Daoy (cell line): ENCODE data around the gene FUT2. TPM values are rescaled to one million over a fixed set of nuclear protein-coding genes. Genes with fewer than 3 reads are reported as not detected.

Source experiments
- DNase-seq: peaks from one replicate; pipeline ENCODE4 v3.0.0-alpha.2; 2015; ENCODE audit warnings: low read depth
- total RNA-seq: library from RNA; depleted of rRNA; stranded (reverse); fragments of >200 nt; shearing (Covaris generic); gene quantifications from 2 replicates; pipeline ENCODE4 v1.2.3, GENCODE V29; 2014; rRNA removed

FUT2 gene
- total RNA-seq, 1 experiment from 2014 or later = not detected

DNA sequence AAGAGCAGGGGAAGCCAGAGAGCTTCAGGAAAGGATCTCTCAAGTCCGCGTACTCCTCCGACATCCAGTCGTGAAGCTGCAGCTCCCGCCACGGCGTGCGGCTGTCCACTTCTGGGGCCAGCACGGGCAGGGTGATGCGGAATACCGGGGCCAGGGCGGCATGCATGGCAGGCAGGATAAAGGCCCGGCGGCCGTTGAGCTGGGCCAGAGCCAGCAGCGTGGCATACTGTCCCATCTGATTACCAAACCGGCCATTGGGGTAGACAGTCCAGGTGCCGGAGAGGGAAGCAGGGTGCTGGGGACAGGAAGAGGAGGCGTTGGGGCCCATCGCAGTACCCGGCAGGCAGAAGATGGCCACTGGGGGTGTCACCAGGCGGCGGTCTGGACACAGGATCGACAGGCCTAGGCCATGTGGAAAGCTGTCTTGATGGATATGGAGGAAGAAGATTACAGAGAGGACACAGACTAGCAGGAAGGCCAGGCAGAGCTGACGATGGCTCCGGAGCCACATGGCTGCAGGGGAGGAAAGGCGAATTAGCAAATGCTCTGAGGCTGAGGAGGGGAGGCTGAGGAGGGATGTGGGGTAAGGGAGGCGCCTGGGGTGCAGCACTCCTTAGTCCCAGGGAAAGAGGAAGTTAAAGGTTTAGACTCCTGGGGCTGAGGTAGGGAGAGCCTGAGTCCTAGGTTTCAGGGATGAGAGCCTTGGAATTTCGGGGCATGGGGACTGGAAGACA, 55.2 kb downstream of the FUT2 start:
- no peak for DNase-seq

DNA sequence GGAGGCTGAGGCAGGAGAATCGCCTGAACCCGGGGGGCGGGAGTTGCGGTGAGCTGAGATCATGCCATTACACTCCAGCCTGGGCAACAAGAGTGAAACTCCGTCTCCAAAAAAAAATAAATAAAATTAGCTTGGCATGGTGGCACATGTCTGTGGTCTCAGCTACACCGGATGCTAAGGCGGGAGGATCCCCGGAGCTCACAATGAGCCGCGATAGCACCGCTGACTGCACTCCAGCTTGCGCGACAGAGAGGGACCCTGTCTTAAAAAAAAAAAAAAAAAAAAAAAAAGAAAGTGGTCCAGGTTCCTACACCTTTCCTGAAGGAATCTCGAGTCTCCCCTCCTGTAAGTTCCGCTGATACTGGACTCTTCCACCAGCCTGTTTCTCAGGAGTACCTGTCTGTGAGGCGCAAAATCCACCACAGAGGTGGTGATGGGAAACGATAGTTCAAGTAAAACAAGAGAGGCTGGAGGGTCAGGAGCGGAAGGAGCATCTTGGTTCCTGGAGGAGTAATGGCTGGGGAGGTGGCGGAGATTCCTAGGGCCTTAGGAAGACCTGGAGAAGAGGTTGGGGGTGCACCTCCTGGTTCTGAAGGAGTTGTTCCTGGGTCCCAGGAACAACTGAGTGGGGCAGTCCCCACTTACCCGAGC, 56.2 kb downstream of the FUT2 start:
- DNase-seq = no peak

DNA sequence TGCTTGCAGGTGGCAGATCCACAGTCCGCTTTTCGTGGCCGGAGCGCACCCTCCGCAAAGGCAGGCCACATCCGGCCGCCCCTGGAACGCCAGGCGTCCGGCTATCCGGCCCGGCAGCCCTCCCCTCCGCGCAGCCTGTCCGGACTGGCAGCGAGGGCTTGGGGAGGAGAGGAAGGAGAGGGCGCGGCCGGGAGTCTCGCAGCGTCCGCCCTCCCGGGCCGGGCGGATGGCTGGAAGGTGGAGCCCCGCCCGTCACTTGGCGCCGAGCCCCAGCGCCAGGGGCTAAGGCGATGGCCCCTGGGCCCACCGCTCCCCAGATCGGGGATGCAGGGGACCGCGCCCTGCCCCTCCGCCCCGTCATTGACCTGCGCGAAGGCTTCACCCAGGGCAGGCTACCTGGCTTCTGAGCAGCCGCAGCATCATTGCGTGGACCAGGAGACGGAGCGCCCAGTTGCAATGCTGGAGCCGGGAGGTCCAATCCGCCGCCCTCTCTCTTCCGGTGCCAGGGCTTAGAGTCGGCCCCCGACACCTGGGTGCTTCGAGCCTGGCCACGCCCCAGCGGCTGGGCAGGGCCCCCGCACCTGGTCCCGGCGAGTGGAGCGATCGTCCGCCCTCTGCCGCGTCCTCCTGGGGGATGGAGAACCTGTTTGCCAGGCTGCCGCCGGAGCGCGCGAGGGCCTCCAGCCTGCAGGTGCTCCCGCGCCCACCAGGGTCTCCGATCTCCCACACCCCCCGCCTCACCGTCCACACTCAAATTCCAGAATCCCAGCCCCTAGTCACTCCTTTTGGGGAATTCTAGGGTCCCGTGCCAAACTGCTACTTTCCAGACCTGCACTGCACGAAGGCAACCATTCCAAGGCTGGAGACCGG, 57.0 kb downstream of the FUT2 start, which contains the start of gene FUT1:
TSS of gene FUT1 (minus strand) at position 146 of the 870 bp plus-strand sequence. CDS start 1,360 bp downstream, outside the sequence.
- DNase-seq = peak; percentile 50

DNA sequence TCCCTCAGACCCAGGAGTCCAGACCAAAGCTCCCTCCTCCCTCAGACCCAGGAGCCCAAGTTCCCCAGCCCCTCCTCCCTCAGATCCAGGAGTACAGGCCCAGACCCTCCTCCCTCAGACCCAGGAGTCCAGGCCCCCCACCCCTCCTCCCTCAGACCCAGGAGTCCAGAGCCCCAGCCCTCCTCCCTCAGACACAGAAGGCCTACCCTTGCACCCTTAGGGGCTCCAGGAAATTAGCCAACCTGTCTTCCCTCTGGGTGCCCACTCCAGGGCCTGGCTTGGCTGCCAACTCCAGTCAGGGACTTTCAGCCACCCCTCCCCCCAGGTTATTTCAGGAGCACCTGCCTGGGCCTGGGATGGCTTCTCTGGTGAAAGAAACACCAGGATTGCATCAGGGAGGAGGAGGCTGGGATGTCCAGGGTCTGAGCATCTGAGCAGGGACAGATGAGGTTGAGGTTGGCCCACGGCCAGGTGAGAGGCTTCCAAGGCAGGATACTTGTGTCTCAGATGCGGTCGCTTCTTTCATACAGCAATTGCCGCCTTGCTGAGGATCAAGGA, 59.4 kb downstream of the FUT2 start, which contains the start of gene FGF21:
TSS of gene FGF21 (plus strand) at position 441 of the 558 bp plus-strand sequence. CDS start 713 bp downstream, outside the sequence.
- no peak for DNase-seq

Other genes with a start within 250 kb of the FUT2 start
- gene GRWD1, start 250.0 kb upstream of the FUT2 start, total RNA-seq = 108 and 129 TPM in 2 replicates
- gene KCNJ14, start 240.4 kb upstream of the FUT2 start, total RNA-seq = 1.8 and 3.8 TPM in 2 replicates
- gene CYTH2, start 226.6 kb upstream of the FUT2 start, total RNA-seq = 43.3 and 93.8 TPM in 2 replicates
- under 0.01 TPM in 1 of 2 replicates, not detected in the other for gene LMTK3, start 184.1 kb upstream of the FUT2 start, total RNA-seq
- not detected in 2 replicates for gene SULT2B1, start 143.8 kb upstream of the FUT2 start, total RNA-seq
- gene SPACA4, start 89.2 kb upstream of the FUT2 start, total RNA-seq = not detected in 2 replicates
- not detected in 2 replicates for gene FAM83E, start 80.9 kb upstream of the FUT2 start, total RNA-seq
- 2,925 and 3,124 TPM in 2 replicates for gene RPL18, start 76.8 kb upstream of the FUT2 start, total RNA-seq
- gene SPHK2, start 76.5 kb upstream of the FUT2 start, total RNA-seq = 5.1 and 12.7 TPM in 2 replicates
- 3.0 and 10.0 TPM in 2 replicates for gene DBP, start 58.6 kb upstream of the FUT2 start, total RNA-seq
- gene CA11, start 49.8 kb upstream of the FUT2 start, total RNA-seq = not detected in 2 replicates
- gene NTN5, start 23.0 kb upstream of the FUT2 start, total RNA-seq = not detected in 2 replicates
- gene MAMSTR, start 23.8 kb downstream of the FUT2 start, total RNA-seq = 0.34 and 2.9 TPM in 2 replicates
- 0.17 TPM in 1 of 2 replicates, not detected in the other for gene RASIP1, start 44.6 kb downstream of the FUT2 start, total RNA-seq
- not detected in 2 replicates for gene IZUMO1, start 50.9 kb downstream of the FUT2 start, total RNA-seq
- 0.39 TPM in 1 of 2 replicates, not detected in the other for gene FUT1, start 56.7 kb downstream of the FUT2 start, total RNA-seq
- not detected in 2 replicates for gene FGF21, start 59.6 kb downstream of the FUT2 start, total RNA-seq
- 29.5 and 36.7 TPM in 2 replicates for gene BCAT2, start 115.1 kb downstream of the FUT2 start, total RNA-seq
- 0.69 TPM in 1 of 2 replicates, not detected in the other for gene HSD17B14, start 140.5 kb downstream of the FUT2 start, total RNA-seq
- gene PLEKHA4, start 172.6 kb downstream of the FUT2 start, total RNA-seq = 2.1 and 4.5 TPM in 2 replicates
- gene PPP1R15A, start 176.4 kb downstream of the FUT2 start, total RNA-seq = 50.7 and 56.2 TPM in 2 replicates
- not detected in 2 replicates for gene TULP2, start 202.8 kb downstream of the FUT2 start, total RNA-seq
- 105 and 106 TPM in 2 replicates for gene NUCB1, start 204.3 kb downstream of the FUT2 start, total RNA-seq
- not detected in 2 replicates for gene DHDH, start 237.7 kb downstream of the FUT2 start, total RNA-seq